Left ventricle myocardium superior (tissue), 1 donor: ENCODE measurements around the gene ATP5MG. TPM values are rescaled to one million over a fixed set of nuclear protein-coding genes. Genes with fewer than 3 reads are reported as not detected.

ENCODE experiments used
- ATAC-seq: fragments of 200-7000 bp; cut with Tn5 transposase; one replicate; pipeline ENCODE4 v1.9.1; 2020; ENCODE audit warnings: mild to moderate bottlenecking, moderate library complexity
- DNase-seq: peaks from one replicate; pipeline ENCODE4 v3.0.0-alpha.2; 2020
- intact Hi-C: fragments of 100-400 bp; cut with micrococcal nuclease; formaldehyde crosslinking; loops from one replicate; pipeline ENCODE4 v1.11.0; 2022
- long read RNA-seq: library from polyadenylated mRNA; unstranded; transcript quantifications from one replicate; pipeline ENCODE4 v2.0.0, GENCODE V29; 2021
- total RNA-seq: library from RNA; stranded (reverse); fragmentation: NEBNext Ultra II Directional; extraction: Animal tissue kit (Norgen Biotek cat#: 25700); gene quantifications from one replicate; pipeline ENCODE4 v1.2.1, GENCODE V29; 2021
- donor health status: DM: no; HTN: yes; CAD: no; lungs with severe emphysema.

Gene ATP5MG, protein sequence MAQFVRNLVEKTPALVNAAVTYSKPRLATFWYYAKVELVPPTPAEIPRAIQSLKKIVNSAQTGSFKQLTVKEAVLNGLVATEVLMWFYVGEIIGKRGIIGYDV
- 756 TPM for total RNA-seq
- long read RNA-seq, transcript ATP5MG-201 (3 exons, 1,577 nt), result major isoform, 601 of 656 reads
- long read RNA-seq, partial matches to known transcripts, result 46 of 656 reads
- long read RNA-seq, other reads (novel, unspliced or antisense), result 1 of 656 reads

DNA sequence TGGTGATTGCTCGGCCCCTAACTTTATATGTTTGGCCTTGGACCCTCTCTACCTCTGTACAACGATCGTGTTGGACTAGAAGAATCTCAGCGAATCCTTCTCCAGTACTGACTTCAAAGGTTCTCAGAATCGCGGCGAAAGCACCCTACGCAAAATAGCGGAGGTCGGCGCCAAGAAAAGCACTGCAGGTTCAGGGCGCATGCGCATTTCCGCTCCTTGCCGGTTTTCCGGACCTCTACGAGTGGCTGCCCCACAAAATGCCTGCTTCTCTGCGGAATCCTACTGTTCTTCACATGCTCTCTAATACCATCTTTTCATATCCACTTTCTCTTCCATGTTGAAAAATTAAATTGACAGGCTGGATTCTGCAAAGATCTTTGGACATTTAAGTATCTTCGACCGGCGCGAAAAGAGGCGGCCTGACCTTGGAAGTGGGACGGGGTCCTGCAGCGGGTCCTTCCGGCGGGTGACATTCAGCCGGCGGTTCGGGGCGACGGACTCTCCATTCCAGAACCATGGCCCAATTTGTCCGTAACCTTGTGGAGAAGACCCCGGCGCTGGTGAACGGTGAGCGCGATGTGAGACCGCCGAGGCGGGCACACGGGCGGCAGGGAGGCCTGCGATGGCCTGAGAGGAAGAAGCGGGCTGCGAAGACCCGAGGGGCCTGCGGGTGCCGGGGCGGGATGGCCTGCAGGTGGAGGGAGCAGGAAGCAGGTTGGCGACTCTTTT lies at the start of gene ATP5MG:
ATP5MG (plus strand) TSS at position 456 of the 729 bp plus-strand sequence; CDS start at position 516, 60 bp downstream.
- peak; percentile 95 for DNase-seq
- peak; percentile 89 for ATAC-seq
- intact Hi-C loops, result no loop called here

DNA sequence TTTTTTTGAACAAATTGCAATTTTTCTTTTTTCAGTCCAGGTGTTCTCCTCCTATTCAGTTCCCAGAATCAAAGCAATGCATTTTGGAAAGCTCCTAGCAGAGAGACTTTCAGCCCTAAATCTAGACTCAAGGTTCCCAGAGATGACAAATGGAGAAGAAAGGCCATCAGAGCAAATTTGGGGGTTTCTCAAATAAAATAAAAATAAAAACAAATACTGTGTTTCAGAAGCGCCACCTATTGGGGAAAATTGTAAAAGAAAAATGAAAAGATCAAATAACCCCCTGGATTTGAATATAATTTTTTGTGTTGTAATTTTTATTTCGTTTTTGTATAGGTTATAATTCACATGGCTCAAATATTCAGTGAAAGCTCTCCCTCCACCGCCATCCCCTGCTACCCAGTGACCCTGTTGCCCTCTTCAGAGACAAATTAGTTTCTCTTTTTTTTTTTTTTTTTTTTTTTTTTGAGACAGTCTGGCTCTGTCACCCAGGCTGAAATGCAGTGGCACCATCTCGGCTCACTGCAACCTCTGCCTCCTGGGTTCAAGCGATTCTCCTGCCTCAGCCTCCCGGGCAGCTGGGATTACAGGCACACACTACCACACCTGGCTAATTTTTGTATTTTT lies 48.2 kb upstream of the ATP5MG start:
- intact Hi-C loops, result no loop called here
- DNase-seq (no peak), ATAC-seq (no peak)

GRCh38 chr11:118358071-118358470 lies 43.3 kb upstream of the ATP5MG start:
- intact Hi-C loops, result no loop called here
- ATAC-seq (no peak), DNase-seq (no peak)

DNA sequence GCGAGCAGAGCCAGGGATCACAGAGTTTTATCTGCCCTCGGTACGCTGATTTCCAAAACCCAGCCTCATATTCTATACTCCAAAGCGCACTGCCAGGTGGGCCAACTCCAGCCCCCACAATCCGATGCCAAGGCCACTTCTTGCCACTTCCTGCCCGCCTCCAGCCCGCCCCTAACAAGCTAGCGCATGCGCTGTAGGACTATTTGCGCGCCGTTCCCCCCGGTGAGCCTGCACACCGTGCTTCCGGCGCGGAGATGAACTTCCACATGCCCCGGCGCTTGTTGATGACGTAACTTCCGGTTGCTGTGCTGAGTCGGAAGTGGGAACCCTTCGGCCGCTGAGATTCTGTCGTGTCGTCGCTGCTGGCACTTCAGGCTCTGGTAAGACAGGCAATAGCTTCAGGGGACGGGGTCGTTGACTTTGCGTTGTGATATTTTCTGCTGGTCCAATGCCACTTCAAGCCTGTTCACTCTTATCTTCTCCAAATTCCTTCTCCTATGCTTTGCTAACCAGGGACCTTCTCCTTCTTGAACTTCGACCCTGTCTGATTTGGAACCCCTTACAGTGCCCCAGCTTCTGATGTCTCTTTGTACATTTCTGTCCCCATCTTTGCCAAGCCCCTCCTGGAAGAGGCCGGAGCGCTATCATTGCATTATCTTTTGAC lies 42.0 kb upstream of the ATP5MG start, which contains the start of gene UBE4A:
UBE4A (plus strand) TSS at position 306 of the 664 bp plus-strand sequence. CDS start 5,481 bp downstream, outside the sequence.
- ATAC-seq (peak; percentile 97), DNase-seq (peak; percentile 96)
- intact Hi-C loops, result no loop called here

- DNase-seq, result no peak
- no peak for ATAC-seq
- intact Hi-C loops, result loop anchor here (10.0 kb wide), 1 partner anchor 220 kb away; no protein-coding TSS in a partner anchor
Observed at GRCh38 chr11:118364956-118365615, 36.3 kb upstream of the ATP5MG start.

DNA sequence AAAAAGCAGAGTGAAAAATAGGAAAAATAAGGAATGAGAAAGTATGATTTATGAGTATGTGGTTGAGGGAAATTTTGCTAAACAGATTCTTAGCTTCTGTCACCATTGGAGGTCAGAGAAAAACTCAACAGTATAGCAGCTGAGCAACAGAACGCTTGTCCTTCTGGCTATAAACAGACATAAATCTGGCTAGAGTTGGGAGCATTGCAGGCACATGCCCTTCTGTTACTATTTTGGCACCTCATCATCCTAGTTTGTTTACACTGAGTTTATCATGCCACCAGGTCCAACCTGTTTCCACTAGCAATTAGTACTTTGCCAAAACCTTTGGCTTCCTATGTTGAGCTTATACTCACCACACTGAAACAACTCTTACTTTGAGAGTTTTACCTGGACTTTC lies 35.1 kb upstream of the ATP5MG start:
- ATAC-seq (peak; percentile 97), DNase-seq (no peak)
- intact Hi-C loops, result loop anchor here (10.0 kb wide), 1 partner anchor 221 kb away; no protein-coding TSS in a partner anchor

- intact Hi-C loops, result no loop called here
- ATAC-seq (no peak), DNase-seq (no peak)
Observed at GRCh38 chr11:118370774-118371173, 30.6 kb upstream of the ATP5MG start.

DNA sequence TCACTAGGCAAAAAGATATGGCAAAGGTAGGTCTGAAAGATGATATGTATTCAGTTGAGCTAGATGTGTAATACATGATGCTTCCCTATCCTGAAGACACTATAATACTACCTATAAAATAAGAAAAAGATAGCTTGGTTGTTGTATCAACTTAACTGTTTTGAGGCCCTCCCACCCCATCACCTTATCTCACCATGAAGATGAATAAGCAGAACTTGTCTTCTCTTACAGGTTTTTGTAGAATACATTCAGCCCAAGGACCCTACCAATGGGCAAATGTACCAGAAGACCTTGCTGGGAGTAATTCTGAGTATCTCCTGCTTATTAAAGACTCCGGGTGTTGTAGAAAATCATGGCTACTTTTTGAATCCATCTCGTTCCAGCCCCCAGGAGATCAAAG lies 28.1 kb upstream of the ATP5MG start:
- intact Hi-C loops, result no loop called here
- ATAC-seq (no peak), DNase-seq (no peak)

DNA sequence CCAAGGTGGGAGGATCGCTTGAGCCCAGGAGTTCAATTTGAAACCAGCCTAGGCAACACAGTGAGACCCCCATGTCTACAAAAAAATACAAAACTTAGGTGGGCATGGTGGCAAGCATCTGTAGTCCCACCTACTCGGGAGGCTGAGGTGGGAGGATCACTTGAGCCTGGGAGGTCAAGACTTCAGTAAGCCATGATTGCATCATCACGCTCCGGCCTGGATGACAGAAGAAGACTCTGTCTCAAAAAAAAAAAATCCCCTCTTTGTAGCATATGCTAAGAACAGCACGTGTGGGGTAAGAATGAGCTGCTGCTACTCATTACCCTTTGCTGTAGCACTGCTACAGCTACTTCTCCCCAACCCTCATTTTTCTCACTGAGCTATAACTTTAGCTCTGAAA lies 27.5 kb upstream of the ATP5MG start:
- intact Hi-C loops, result no loop called here
- DNase-seq (no peak), ATAC-seq (no peak)

GRCh38 chr11:118374729-118375128 lies 26.7 kb upstream of the ATP5MG start:
- no peak for ATAC-seq
- DNase-seq, result no peak
- intact Hi-C loops, result no loop called here

DNA sequence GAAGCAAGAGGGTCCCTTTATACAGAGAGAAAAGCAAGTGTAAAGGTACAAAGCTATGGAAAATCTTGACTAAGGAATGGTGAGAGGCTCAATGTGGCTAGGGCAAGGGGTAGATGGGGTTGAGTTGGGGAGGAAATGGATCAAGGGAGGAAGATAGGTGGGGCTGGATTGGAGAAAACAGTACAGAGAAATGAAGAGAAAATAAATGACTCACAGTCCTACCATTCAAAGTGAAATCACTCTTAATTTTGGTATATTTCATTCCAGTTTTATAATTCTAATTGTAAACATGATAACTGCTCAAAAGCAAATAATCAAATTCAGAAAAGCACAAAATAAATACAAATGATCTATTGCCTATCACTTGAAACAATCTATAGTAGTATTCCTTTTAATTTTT lies 25.4 kb upstream of the ATP5MG start:
- ATAC-seq, result no peak
- intact Hi-C loops, result no loop called here
- DNase-seq, result no peak

DNA sequence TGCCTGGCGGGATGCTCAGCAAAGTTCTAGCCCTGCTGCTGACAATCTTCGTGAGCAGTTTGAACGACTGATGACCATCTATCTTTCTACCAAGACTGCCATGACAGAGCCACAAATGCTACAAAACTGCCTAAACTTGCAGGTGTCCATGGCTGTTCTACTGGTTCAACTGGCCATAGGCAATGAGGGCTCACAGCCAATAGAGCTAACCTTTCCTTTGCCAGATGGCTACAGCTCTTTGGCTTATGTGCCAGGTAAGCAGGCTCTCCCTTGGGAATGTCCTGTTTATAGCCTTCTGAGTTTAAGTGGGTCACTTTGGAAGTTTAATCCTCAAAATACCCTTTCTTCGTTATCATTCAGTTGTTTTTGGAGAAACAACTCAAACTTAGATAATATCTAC lies 21.9 kb upstream of the ATP5MG start:
- no peak for DNase-seq
- intact Hi-C loops, result no loop called here

DNA sequence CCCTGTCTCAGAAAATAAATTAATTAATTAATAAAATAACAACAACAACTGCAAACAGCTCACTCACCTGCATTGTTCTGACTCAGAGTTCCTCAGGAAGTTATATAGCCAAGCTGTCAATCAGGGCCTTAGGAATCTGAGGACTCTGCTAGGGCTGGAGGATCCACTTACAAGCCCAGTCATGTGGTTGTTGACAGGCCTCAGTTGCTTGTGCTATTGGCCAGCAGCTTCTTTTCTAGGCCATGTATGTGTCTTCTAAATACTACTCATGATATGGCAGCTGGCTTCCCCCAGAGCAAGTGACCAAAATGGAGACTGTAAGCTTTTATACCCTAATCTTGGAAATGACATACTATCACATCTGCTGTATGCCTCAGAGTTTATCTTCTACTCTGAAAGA lies 20.8 kb upstream of the ATP5MG start:
- ATAC-seq (peak; percentile 48), DNase-seq (no peak)
- intact Hi-C loops, result loop anchor here (5.0 kb wide), 1 partner anchor 112 kb away; no protein-coding TSS in a partner anchor

More for the DNA sequence above, 21.9 kb upstream of the ATP5MG start:
- ATAC-seq, result no peak

DNA sequence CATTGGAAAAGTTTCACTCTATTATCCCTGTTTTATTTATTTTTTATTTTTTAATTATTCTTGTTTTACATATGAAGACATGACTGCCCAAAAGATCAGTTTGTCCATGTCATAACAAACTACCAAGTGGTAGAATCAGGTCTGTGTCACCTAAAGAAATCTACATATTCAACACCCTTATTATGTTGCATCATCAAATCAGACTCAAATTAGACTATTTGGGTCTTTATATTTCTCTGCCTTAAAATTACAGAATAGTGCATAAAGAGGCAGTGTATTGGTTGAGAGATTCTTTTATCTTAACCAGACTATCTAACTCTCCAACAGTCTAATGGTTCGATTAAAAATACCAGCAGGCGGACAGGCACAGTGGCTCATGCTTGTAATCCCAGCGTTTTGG lies 18.5 kb upstream of the ATP5MG start:
- DNase-seq (no peak), ATAC-seq (no peak)
- intact Hi-C loops, result loop anchor here (5.0 kb wide), 1 partner anchor 109 kb away; no protein-coding TSS in a partner anchor

GRCh38 chr11:118383657-118384056 lies 17.7 kb upstream of the ATP5MG start:
- ATAC-seq (no peak), DNase-seq (no peak)
- intact Hi-C loops, result loop anchor here (5.0 kb wide), 1 partner anchor 109 kb away; no protein-coding TSS in a partner anchor

DNA sequence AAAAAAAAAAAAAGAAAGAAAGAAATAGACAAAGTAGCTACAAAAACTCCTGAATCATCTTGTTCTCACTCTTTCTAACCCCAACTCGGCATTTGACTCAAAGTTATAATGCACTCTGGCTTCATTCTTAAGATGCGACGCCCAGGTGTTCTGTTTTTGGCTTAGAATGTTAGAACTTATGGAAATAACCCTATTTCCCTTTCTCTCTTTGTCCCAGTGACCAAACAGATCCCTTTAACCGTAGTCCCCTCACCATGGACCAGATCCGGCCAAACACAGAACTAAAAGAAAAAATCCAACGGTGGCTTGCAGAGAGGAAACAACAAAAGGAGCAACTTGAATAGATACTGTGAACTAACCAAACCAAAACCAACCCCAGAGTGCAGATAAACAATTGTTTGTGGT lies 5.3 kb upstream of the ATP5MG start:
- ATAC-seq (no peak), DNase-seq (no peak)
- intact Hi-C loops, result loop anchor here (5.0 kb wide), 1 partner anchor 91 kb away; no protein-coding TSS in a partner anchor

DNA sequence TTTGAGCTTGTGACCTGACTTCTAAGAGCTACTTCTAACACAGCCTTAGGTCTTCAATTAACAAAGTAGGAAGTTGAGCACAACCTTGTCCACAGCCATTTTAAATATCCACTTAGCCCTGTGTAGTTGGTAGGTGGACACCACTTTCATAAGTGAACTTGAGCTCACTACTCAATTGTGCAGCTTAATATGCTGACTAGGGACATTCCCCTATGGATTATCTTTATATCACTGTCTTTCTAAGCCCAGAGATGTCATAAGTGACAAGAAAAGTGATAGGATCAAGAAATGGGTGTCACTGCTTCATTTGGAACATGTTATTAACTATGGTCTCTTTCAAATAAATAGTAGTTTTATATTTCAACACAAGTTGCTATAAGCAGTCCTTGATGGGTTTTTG lies 4.0 kb upstream of the ATP5MG start:
- DNase-seq (no peak), ATAC-seq (no peak)
- intact Hi-C loops, result loop anchor here (5.0 kb wide), 1 partner anchor 90 kb away; no protein-coding TSS in a partner anchor

DNA sequence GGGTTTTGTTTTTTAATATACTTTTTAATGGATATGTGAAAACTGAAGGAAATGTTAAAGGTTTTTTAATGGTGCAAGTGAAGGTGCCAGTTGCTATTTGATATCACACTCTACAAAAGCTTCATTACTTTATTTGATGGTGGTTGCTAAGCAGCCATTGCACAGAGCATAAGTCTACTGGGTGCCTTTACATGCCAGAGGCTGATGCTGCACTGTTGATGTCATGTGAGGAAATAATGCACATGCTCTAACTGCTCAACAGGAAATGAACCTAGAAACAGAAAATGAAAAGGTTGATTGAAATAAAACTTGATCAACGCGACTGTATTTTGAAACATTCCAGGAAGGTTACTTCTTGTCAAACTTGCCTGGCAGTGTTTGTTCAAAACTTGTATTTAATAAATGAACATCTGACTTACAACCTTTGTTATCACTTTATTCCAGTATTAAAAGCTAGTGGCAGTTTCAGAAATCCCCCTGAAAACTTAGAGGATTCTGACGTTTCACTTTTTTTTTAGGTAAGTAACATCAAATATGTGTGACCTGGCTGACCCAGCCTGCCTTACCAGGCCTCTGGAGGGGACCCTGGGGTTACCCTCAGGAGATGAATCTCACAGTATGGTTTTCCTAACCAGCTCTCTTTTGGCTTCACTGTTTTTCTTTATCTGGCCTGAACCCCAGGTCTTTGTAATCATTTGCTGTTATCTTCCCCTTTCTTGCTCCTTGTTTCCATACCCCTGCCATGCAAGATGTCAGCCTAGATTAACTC lies 2.4 kb upstream of the ATP5MG start:
- no peak for ATAC-seq
- no peak for DNase-seq
- intact Hi-C loops, result loop anchor here (5.0 kb wide), 1 partner anchor 88 kb away; no protein-coding TSS in a partner anchor
